DMS 273 treated with DMSO at 0.1 percent for 48 hours (cell line): ENCODE results near the gene ARHGEF4.
A peak's percentile ranks its signal among the peaks of the same experiment; 100 is the strongest.

ENCODE experiments used
- DNase-seq: peaks from one replicate; lab custom pipeline; 2025; lab: John Stamatoyannopoulos, UW

The ARHGEF4 gene

GRCh38 chr2:130920415-130921163 is 83.9 kb downstream of the ARHGEF4 start:
- DNase-seq = peak; percentile 34

GRCh38 chr2:130921164-130921476 is 84.4 kb downstream of the ARHGEF4 start:
- no peak for DNase-seq

GRCh38 chr2:130922417-130922816 is 85.7 kb downstream of the ARHGEF4 start:
- no peak for DNase-seq

- DNase-seq = no peak
Observed at GRCh38 chr2:130928385-130928784, 91.7 kb downstream of the ARHGEF4 start.

GRCh38 chr2:130930740-130931659 is 94.3 kb downstream of the ARHGEF4 start:
- DNase-seq = no peak

- DNase-seq = no peak
Observed at GRCh38 chr2:130933501-130933900, 96.8 kb downstream of the ARHGEF4 start.

- no peak for DNase-seq
Observed at GRCh38 chr2:130936451-130936850, 99.7 kb downstream of the ARHGEF4 start.

GRCh38 chr2:130947967-130948366 is 111.3 kb downstream of the ARHGEF4 start:
- no peak for DNase-seq

- no peak for DNase-seq
Observed at GRCh38 chr2:130949954-130950353, 113.2 kb downstream of the ARHGEF4 start.

- DNase-seq = no peak
Observed at GRCh38 chr2:130951018-130951417, 114.3 kb downstream of the ARHGEF4 start.

- DNase-seq = no peak
Observed at GRCh38 chr2:130954873-130955272, 118.2 kb downstream of the ARHGEF4 start.

GRCh38 chr2:130957915-130958314 is 121.2 kb downstream of the ARHGEF4 start:
- no peak for DNase-seq

GRCh38 chr2:130963196-130963848 is 126.6 kb downstream of the ARHGEF4 start:
- no peak for DNase-seq

- no peak for DNase-seq
Observed at GRCh38 chr2:130963849-130964793, 127.4 kb downstream of the ARHGEF4 start.

GRCh38 chr2:130964931-130965330 is 128.2 kb downstream of the ARHGEF4 start:
- no peak for DNase-seq

GRCh38 chr2:130966149-130966774 is 129.5 kb downstream of the ARHGEF4 start:
- DNase-seq = no peak

- DNase-seq = no peak
Observed at GRCh38 chr2:130966775-130967490, 130.2 kb downstream of the ARHGEF4 start.

- DNase-seq = no peak
Observed at GRCh38 chr2:130972410-130972809, 135.7 kb downstream of the ARHGEF4 start.

- DNase-seq = no peak
Observed at GRCh38 chr2:130975729-130976128, 139.0 kb downstream of the ARHGEF4 start.

GRCh38 chr2:130976591-130977237 is 140.0 kb downstream of the ARHGEF4 start:
- DNase-seq = no peak
